Stimulated activated CD8-positive, alpha-beta memory T cell treated with anti-CD3 and anti-CD28 coated beads, Interleukin-15, amount 100 ng/mL, for 48 hours (primary cell): ENCODE data around the gene PRKAR2B.

Source experiments
- DNase-seq, 2 donors: peaks; one replicate each; pipeline ENCODE4 v3.0.0-alpha.2; 2020; ENCODE audit warnings: low read depth in 2 of 2

PRKAR2B gene

DNA sequence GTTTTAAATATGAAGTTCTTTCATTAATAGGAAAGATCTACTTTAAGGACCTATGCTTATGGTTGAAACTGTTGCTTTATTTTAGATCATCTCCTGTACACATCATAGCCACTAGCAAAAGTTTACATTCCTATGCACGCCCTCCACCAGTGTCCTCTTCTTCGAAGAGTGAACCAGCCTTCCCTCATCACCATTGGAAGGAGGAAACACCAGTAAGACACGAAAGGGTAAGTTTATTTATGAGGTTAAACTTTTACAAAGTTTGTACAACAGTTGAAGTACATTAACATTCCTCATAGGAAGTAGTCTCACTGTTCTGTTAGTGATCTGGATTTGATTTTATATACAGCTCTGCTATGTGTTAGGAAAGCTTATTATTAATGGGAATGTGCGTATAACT is 141.2 kb downstream of the PRKAR2B start:
- no peak for DNase-seq

DNA sequence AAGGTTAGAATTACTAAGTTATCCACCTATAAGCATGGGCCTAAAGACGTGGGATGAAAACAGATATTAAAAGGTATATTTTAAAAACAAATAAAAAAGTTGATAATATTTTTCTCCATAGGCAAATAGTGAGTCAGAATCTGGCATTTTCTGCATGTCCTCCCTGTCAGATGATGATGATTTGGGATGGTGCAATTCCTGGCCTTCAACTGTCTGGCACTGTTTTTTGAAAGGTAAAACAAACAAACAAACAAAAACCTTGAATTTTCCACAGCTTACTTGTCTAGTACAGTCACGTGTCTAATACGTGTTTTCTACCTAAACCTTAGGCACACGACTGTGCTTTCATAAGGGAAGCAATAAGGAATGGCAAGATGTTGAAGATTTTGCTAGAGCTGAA is 141.7 kb downstream of the PRKAR2B start:
- no peak for DNase-seq

GRCh38 chr7:107187774-107188173 is 143.3 kb downstream of the PRKAR2B start:
- DNase-seq, result no peak

GRCh38 chr7:107190090-107190489 is 145.6 kb downstream of the PRKAR2B start:
- no peak for DNase-seq

- no peak for DNase-seq
Observed at GRCh38 chr7:107194052-107194451, 149.5 kb downstream of the PRKAR2B start.

- no peak for DNase-seq
Observed at GRCh38 chr7:107196834-107197610, 152.5 kb downstream of the PRKAR2B start.

DNA sequence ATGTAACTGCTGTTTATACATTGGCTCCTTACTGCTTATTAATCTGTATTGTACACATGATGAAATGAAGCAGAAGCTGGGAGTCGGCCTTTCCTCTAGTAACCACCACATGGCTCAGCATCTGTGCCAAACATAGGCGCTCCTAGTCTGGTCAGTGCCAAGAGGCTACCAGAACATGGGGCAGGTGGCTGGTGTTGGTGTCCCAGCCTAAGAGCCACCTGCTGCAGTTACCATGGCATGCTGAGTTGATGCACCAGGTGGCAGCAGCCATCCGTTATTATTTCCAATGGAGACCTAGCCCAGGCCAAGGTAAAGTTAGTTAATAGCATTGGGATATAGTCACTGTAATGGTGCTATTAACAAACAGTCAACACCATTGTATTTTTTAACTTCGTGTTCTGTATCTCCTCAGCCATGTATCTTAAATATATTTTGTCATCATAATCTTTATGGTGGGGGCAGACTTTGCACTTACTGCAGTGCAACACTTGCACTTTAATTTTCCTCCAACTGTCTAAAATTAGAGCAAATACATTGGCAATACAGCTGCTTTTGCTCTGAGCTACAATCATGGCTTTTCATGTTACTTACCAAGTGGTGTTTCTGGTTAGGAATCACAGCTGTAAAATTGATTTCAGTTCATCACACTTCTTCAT is 157.4 kb downstream of the PRKAR2B start:
- no peak for DNase-seq

DNA sequence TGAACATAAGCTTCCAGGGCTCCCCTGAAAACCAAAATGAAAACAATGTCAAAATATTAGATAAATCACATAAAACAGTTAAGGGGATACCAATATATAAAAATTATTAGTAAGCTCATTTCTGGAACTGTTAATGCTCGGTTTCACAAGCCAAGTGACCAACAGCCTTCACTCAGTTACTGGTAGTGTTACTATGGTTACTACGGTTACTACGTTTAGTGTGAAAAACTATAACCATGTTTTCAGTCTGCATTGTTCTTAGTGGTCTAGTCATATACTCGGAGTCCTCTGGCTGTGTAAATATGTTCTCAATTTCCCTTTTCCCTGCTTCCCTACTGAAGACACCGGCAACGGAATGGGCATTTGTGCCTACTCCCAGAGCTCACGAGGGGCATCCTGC is 159.1 kb downstream of the PRKAR2B start:
- no peak for DNase-seq

DNA sequence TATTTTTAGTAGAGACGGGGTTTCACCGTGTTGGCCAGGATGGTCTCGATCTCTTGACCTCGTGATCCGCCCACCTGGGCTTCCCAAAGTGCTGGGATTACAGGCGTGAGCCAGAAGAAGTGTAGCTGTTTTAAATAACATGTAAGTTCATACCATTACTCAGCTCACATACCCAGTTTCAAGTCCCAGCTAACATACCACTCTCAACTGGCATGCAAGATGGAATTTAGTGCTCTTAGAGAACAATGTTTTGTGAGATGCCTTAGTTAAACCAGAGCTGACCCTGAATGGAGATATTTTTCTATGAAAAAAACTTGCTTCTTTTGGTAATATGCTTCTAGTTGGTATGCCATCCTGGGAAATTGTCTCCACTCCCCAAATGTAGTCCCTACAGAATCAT is 161.6 kb downstream of the PRKAR2B start:
- DNase-seq, result no peak

DNA sequence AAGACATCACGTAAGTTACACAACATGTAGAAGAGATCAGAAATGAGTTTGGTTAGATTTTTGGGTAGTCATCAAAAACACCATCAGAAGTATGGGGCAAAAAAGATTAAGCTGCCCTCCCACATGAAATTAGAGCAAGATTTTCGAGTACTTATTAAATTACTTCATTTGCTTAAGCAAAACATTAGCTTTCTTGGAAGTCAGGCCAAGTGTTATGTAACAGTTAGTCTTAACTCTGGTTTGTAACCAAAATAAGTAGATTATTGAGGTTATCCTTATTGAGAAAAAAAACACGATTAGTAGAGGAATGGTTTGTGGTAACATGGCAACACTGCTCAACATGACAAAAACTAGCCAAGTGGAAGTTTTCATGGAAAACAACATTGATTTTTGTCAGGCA is 162.2 kb downstream of the PRKAR2B start:
- no peak for DNase-seq

GRCh38 chr7:107207459-107207858 is 163.0 kb downstream of the PRKAR2B start:
- DNase-seq, result no peak

DNA sequence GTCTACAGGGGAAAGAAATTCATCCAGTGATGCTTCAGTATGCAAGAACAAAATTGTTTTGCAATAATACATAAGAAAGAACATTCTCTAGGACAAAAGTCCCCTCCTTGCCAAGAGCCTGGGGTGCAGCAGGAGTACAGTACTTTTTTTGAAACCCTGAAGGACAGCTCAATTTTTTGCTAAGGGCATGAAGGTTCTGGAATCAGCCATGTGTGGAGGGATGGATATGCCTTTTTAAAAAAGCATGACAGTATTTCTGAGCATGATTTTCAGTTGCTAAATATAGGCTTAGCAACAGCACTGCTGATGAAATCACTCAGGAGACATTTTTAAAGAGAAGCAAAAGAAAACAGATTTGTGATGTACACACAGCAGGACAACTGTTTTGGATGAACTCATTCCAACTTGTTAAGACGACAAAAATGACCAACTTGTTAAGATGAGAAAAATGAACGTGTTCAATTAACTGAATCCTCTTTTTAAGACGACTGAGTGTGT is 163.6 kb downstream of the PRKAR2B start:
- no peak for DNase-seq

- no peak for DNase-seq
Observed at GRCh38 chr7:107208563-107208962, 164.1 kb downstream of the PRKAR2B start.

- DNase-seq, result no peak
Observed at GRCh38 chr7:107209565-107209964, 165.1 kb downstream of the PRKAR2B start.

GRCh38 chr7:107210400-107210799 is 165.9 kb downstream of the PRKAR2B start:
- no peak for DNase-seq
